ENCODE measurements around the gene ZNF888. TPM values are rescaled to one million over a fixed set of nuclear protein-coding genes. Genes with fewer than 3 reads are reported as not detected.

Gene ZNF888
- total RNA-seq, 1 experiment from 2014 or later = 13.4 TPM

DNA sequence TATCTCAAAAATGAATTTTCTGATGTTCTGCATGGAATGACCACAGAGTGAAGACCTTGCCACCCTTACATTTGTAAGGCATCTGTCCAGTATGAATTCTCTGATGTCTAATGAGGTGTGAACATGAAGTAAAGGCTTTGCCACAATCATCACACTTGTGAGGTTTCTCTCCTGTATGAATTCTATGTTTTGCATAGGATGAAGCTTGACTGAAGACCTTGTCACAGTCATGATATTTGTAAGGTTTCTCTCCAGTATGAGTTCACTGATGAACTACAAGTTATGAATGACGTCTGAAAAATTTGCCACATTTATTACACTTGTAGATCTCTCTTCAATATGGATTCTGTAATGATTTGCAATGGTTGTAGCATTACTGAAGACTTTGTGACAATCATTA is 26.2 kb upstream of the ZNF888 start:
- Histone ChIP-seq H3K79me2 (ENCODE audit: insufficient read depth, low read length) (no peaks in the 10 kb centered on the region), H3K27ac (ENCODE audit: insufficient read length, low read depth, low read length) (no peak overlapping the region), H3K27me3 (ENCODE audit: insufficient read depth, low read length) (no peaks in the 10 kb centered on the region), H3K56ac (ENCODE audit: insufficient read length, low read depth, low read length) (no peak overlapping the region), H3T11ph (ENCODE audit: low read length) (no peak overlapping the region), H4K8ac (replicated peaks; ENCODE audit: insufficient read length, low read depth, low read length) (no peak overlapping the region), H3K9me3 (ENCODE audit: control insufficient read depth, low read depth, low read length) (peaks cover 41% of the 10 kb centered on the region), H3K23me2 (ENCODE audit: insufficient read length, low read depth, low read length, poor library complexity, severe bottlenecking) (no peaks in the 10 kb centered on the region), H2BK20ac (ENCODE audit: low read depth, low read length, poor library complexity, severe bottlenecking) (no peak overlapping the region), H3K79me1 (ENCODE audit: insufficient read depth, low read depth, low read length, poor library complexity, severe bottlenecking) (no peaks in the 10 kb centered on the region), H2BK15ac (ENCODE audit: low read depth, low read length) (no peak overlapping the region), H2AFZ (ENCODE audit: low read length) (no peak overlapping the region), H3K18ac (ENCODE audit: insufficient read length, low read depth, low read length) (no peak overlapping the region), H3K9ac (ENCODE audit: extremely low read depth, insufficient read length, low read length) (no peak overlapping the region), H2BK5ac (ENCODE audit: insufficient read length, low read length) (no peak overlapping the region), H3K23ac (ENCODE audit: insufficient read length, low read depth, low read length) (no peak overlapping the region), H4K5ac (ENCODE audit: insufficient read length, low read depth, low read length) (no peak overlapping the region), H2AK5ac (ENCODE audit: insufficient read length, low read length) (no peak overlapping the region), H3K4me1 (ENCODE audit: insufficient read depth, low read length) (peaks cover 6% of the 10 kb centered on the region; the same call in 1 of the 2 replicates), H3K14ac (ENCODE audit: insufficient read depth, low read length) (no peak overlapping the region), H2BK120ac (ENCODE audit: low read depth, low read length, poor library complexity, severe bottlenecking) (no peak overlapping the region), H3K4ac (ENCODE audit: low read depth, low read length) (no peak overlapping the region), H3K4me2 (ENCODE audit: insufficient read depth, insufficient read length, low read length) (no peak overlapping the region), H4K20me1 (ENCODE audit: control insufficient read depth, insufficient read depth, insufficient read length) (no peaks in the 10 kb centered on the region), H4K91ac (ENCODE audit: insufficient read length, low read depth, low read length) (no peak overlapping the region), H2BK12ac (ENCODE audit: insufficient read length, low read depth, low read length) (no peak overlapping the region)
- whole genome bisulfite sequencing (ENCODE audit: extremely low coverage, insufficient read length, low lambda C conversion rate) = no CpG with 5 or more reads among the region's 1 CpG
- H3K36me3 Mint-ChIP-seq (ENCODE audit: insufficient read depth in 1 of 3, low read depth in 3 of 3) = peaks cover 54 to 57% (median 54%) of the 10 kb centered on the region in 3 experiments
- H3K9me3 Mint-ChIP-seq = peaks cover 50% of the 10 kb centered on the region in 2 experiments
- DNase-seq = no peak
- TF ChIP-seq, protein P1, sequence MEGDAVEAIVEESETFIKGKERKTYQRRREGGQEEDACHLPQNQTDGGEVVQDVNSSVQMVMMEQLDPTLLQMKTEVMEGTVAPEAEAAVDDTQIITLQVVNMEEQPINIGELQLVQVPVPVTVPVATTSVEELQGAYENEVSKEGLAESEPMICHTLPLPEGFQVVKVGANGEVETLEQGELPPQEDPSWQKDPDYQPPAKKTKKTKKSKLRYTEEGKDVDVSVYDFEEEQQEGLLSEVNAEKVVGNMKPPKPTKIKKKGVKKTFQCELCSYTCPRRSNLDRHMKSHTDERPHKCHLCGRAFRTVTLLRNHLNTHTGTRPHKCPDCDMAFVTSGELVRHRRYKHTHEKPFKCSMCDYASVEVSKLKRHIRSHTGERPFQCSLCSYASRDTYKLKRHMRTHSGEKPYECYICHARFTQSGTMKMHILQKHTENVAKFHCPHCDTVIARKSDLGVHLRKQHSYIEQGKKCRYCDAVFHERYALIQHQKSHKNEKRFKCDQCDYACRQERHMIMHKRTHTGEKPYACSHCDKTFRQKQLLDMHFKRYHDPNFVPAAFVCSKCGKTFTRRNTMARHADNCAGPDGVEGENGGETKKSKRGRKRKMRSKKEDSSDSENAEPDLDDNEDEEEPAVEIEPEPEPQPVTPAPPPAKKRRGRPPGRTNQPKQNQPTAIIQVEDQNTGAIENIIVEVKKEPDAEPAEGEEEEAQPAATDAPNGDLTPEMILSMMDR (conservative IDR thresholded peaks at IDR 0.05) = no peak
- no peak overlapping the region for H3K4me3 Mint-ChIP-seq
- H3K27ac Mint-ChIP-seq = no peak overlapping the region
- H3K4me1 Mint-ChIP-seq = peaks cover 18% of the 10 kb centered on the region in 2 experiments
- H3K27me3 Mint-ChIP-seq (ENCODE audit: low read depth) = no peaks in the 10 kb centered on the region

Measured in H9 (cell line).